ENCODE data around the gene ZNF816. TPM values are rescaled to one million over a fixed set of nuclear protein-coding genes. Genes with fewer than 3 reads are reported as not detected.
A peak's percentile ranks its signal among the peaks of the same experiment; 100 is the strongest.
"Not testable (repeated sequence)": the region's sequence is repeated elsewhere in the genome, so short reads cannot be mapped to it uniquely, and the experiment has no call there.

The ZNF816 gene
- total RNA-seq, 1 donor from 2014 or later, result 2.5 TPM

GRCh38 chr19:52948025-52948770 lies 14.5 kb downstream of the ZNF816 start:
- no peak overlapping the region for H3K4me3 ChIP-seq (ENCODE audit: low read depth, low read length)
- TF ChIP-seq CTCF (conservative IDR thresholded peaks at IDR 0.05; ENCODE audit: low read depth, low read length), result no peak
- no peak for DNase-seq (ENCODE audit: low read depth)

GRCh38 chr19:52946322-52947310 lies 16.1 kb downstream of the ZNF816 start:
- TF ChIP-seq CTCF (conservative IDR thresholded peaks at IDR 0.05; ENCODE audit: low read depth, low read length), result no peak
- DNase-seq (ENCODE audit: low read depth), result no peak
- peak overlapping the region; percentile 26 for H3K4me3 ChIP-seq (ENCODE audit: low read depth, low read length)

- no peak for DNase-seq (ENCODE audit: low read depth)
- peak overlapping the region; percentile 14 for H3K4me3 ChIP-seq (ENCODE audit: low read depth, low read length)
- no peak for TF ChIP-seq CTCF (conservative IDR thresholded peaks at IDR 0.05; ENCODE audit: low read depth, low read length)
Observed at GRCh38 chr19:52945652-52946321, 16.9 kb downstream of the ZNF816 start.

GRCh38 chr19:52944703-52945493 lies 17.8 kb downstream of the ZNF816 start:
- H3K4me3 ChIP-seq (ENCODE audit: low read depth, low read length); DNase-seq (ENCODE audit: low read depth): not testable (repeated sequence)

- no peak for DNase-seq (ENCODE audit: low read depth)
- no peak for TF ChIP-seq CTCF (conservative IDR thresholded peaks at IDR 0.05; ENCODE audit: low read depth, low read length)
- no peak overlapping the region for H3K4me3 ChIP-seq (ENCODE audit: low read depth, low read length)
Observed at GRCh38 chr19:52943884-52944643, 18.6 kb downstream of the ZNF816 start.

- no peak for DNase-seq (ENCODE audit: low read depth)
- TF ChIP-seq CTCF (conservative IDR thresholded peaks at IDR 0.05; ENCODE audit: low read depth, low read length), result no peak
- peak overlapping the region; percentile 79 for H3K4me3 ChIP-seq (ENCODE audit: low read depth, low read length)
Observed at GRCh38 chr19:52943134-52943883, 19.4 kb downstream of the ZNF816 start.

Data from epithelial cell of proximal tubule (primary cell).